HEK293 (cell line): ENCODE results near the gene ADCY4.

Experiments used
- CTCF ChIA-PET: fragments of 350-600 bp; formaldehyde crosslinking; extraction: SDS; loops from one replicate; lab custom pipeline; 2021; ENCODE audit warnings: antibody characterized with exemption; lab: Yijun Ruan, JAX
- POLR2A ChIA-PET: fragments of 300-600 bp; formaldehyde crosslinking; extraction: SDS; loops from one replicate; lab custom pipeline; 2020; ENCODE audit warnings: antibody characterized with exemption, inconsistent platforms; lab: Yijun Ruan, JAX
- H3K27ac ChIP-seq: fragments of 200-500 bp; sonication (Bioruptor generic); 2 replicates; pipeline ENCODE4 v1.5.1; 2014; ENCODE audit warnings: low read depth, low read length, control low read depth, inconsistent platforms; ENCODE audit errors: extremely low read depth
- H3K36me3 ChIP-seq, 2 experiments: fragments of 200-500 bp in 1 of 2; sonication (Bioruptor generic) in 1 of 2; 1 replicate in 1 of 2; 2 replicates in 1 of 2; pipeline ENCODE4 v1.5.1; 2014 to 2017; ENCODE audit warnings: inconsistent platforms in 2 of 2, low read length in 2 of 2; ENCODE audit not compliant: control insufficient read depth in 2 of 2, insufficient read depth in 1 of 2
- H3K4me1 ChIP-seq: fragments of 200-500 bp; sonication (Bioruptor generic); 2 replicates; pipeline ENCODE4 v1.5.1; 2014; ENCODE audit warnings: mild to moderate bottlenecking, low read length, inconsistent platforms; ENCODE audit not compliant: control insufficient read depth, insufficient read depth
- H3K4me3 ChIP-seq: 2 replicates; pipeline ENCODE4 v1.5.1; 2011; ENCODE audit warnings: low read depth, mild to moderate bottlenecking, control low read depth, low read length, moderate library complexity
- H3K9me3 ChIP-seq: fragments of 200-500 bp; sonication (Bioruptor generic); 2 replicates; pipeline ENCODE4 v1.5.1; 2014; ENCODE audit warnings: low read depth, low read length, inconsistent platforms; ENCODE audit not compliant: control insufficient read depth, insufficient read depth
- CTCF ChIP-seq: fragments of 450-650 bp; formaldehyde crosslinking; IDR thresholded peaks from 2 replicates; pipeline ENCODE4 v1.5.1; 2016; ENCODE audit warnings: missing biosample characterization, missing genetic modification characterization
- HOXC10 ChIP-seq: sonication (generic); formaldehyde crosslinking; IDR thresholded peaks from 2 replicates; pipeline ENCODE4 v1.8.1; 2023; ENCODE audit warnings: mild to moderate bottlenecking, missing genetic modification reagents
- KLF8 ChIP-seq: fragments of 450-650 bp; formaldehyde crosslinking; IDR thresholded peaks from 2 replicates; pipeline ENCODE4 v1.5.1; 2016; ENCODE audit warnings: missing biosample characterization, missing genetic modification characterization
- MZF1 ChIP-seq: fragments of 450-650 bp; formaldehyde crosslinking; IDR thresholded peaks from 2 replicates; pipeline ENCODE4 v1.5.1; 2017; ENCODE audit warnings: missing biosample characterization, missing genetic modification characterization, borderline replicate concordance
- PRDM1 ChIP-seq: fragments of 450-650 bp; formaldehyde crosslinking; IDR thresholded peaks from 2 replicates; pipeline ENCODE4; 2016; ENCODE audit warnings: missing biosample characterization, missing genetic modification characterization
- PRDM10 ChIP-seq: fragments of 450-650 bp; formaldehyde crosslinking; IDR thresholded peaks from 2 replicates; pipeline ENCODE4 v1.5.1; 2016; ENCODE audit warnings: missing biosample characterization, missing genetic modification characterization
- ZBTB10 ChIP-seq: fragments of 450-650 bp; formaldehyde crosslinking; IDR thresholded peaks from 2 replicates; pipeline ENCODE4 v1.5.1; 2016; ENCODE audit warnings: missing biosample characterization, missing genetic modification characterization
- ZBTB48 ChIP-seq: fragments of 450-650 bp; formaldehyde crosslinking; IDR thresholded peaks from 2 replicates; pipeline ENCODE4 v1.5.1; 2016; ENCODE audit warnings: missing biosample characterization, missing genetic modification characterization
- ZNF140 ChIP-seq: fragments of 450-650 bp; formaldehyde crosslinking; IDR thresholded peaks from 2 replicates; pipeline ENCODE4 v1.5.1; 2016; ENCODE audit warnings: missing biosample characterization, missing genetic modification characterization
- ZNF311 ChIP-seq: fragments of 450-650 bp; formaldehyde crosslinking; IDR thresholded peaks from 2 replicates; pipeline ENCODE4 v1.5.1; 2017; ENCODE audit warnings: missing biosample characterization, missing genetic modification characterization, borderline replicate concordance
- ZNF366 ChIP-seq: fragments of 450-650 bp; formaldehyde crosslinking; conservative IDR thresholded peaks from 2 replicates; pipeline ENCODE4 v1.5.1; 2016; ENCODE audit warnings: missing biosample characterization, missing genetic modification characterization
- ZNF394 ChIP-seq: fragments of 450-650 bp; formaldehyde crosslinking; IDR thresholded peaks from 2 replicates; pipeline ENCODE4 v1.5.1; 2016; ENCODE audit warnings: missing biosample characterization, missing genetic modification characterization, mild to moderate bottlenecking, moderate library complexity, borderline replicate concordance
- ZNF398 ChIP-seq: fragments of 450-650 bp; formaldehyde crosslinking; IDR thresholded peaks from 2 replicates; pipeline ENCODE4 v1.5.1; 2017; ENCODE audit warnings: missing biosample characterization, missing genetic modification characterization
- ZNF404 ChIP-seq: fragments of 450-650 bp; formaldehyde crosslinking; IDR thresholded peaks from 2 replicates; pipeline ENCODE4 v1.5.1; 2017; ENCODE audit warnings: missing biosample characterization, missing genetic modification characterization
- ZNF654 ChIP-seq: fragments of 450-650 bp; formaldehyde crosslinking; IDR thresholded peaks from 2 replicates; pipeline ENCODE4 v1.5.1; 2016; ENCODE audit warnings: low read depth, missing biosample characterization, missing genetic modification characterization
- ZNF692 ChIP-seq: fragments of 450-650 bp; formaldehyde crosslinking; IDR thresholded peaks from 2 replicates; pipeline ENCODE4 v1.5.1; 2016; ENCODE audit warnings: missing biosample characterization, missing genetic modification characterization
- ZNF747 ChIP-seq: fragments of 450-650 bp; formaldehyde crosslinking; IDR thresholded peaks from 2 replicates; pipeline ENCODE4 v1.5.1; 2016; ENCODE audit warnings: missing biosample characterization, missing genetic modification characterization

The ADCY4 gene

GRCh38 chr14:24297190-24297964, 37.5 kb downstream of the ADCY4 start:
- H3K27ac ChIP-seq = no peak overlapping the region
- peaks cover 20 to 44% of the 10 kb centered on the region in 2 experiments for H3K36me3 ChIP-seq
- TF ChIP-seq ZNF311 (no peak), ZNF366 (no peak), ZNF654 (peak; percentile 46), ZNF398 (tag by site-specific recombination) (peak; percentile 10; the same call in 1 of the 2 replicates), KLF8 (no peak), ZNF404 (tag by site-specific recombination) (no peak), CTCF (tag by site-specific recombination) (peak; percentile 77), PRDM10 (tag by site-specific recombination) (no peak), HOXC10 (CRISPR knock-in tag) (no peak), ZBTB48 (tag by site-specific recombination) (no peak), ZNF747 (no peak), MZF1 (tag by site-specific recombination) (no peak), ZNF692 (tag by site-specific recombination) (no peak), ZNF140 (tag by site-specific recombination) (no peak), ZBTB10 (tag by site-specific recombination) (no peak), ZNF394 (tag by site-specific recombination) (no peak), PRDM1 (tag by site-specific recombination) (peak; percentile 96)
- CTCF ChIA-PET = interaction anchor here (0.5 to 5.7 kb wide), 41 partner anchors 8 to 831 kb away, joined by 3 to 133 read pairs (median 4); partner anchors contain the start of genes ADCY4, CHMP4A, CIDEB and IPO4
- no peaks in the 10 kb centered on the region for H3K9me3 ChIP-seq
- POLR2A ChIA-PET = interaction anchor here (0.6 to 5.4 kb wide), 5 partner anchors 11 to 83 kb away, joined by 3 to 62 read pairs (median 5); partner anchors contain the start of genes CIDEB, RABGGTA and TINF2
- no peak overlapping the region for H3K4me3 ChIP-seq
- peaks cover 12% of the 10 kb centered on the region for H3K4me1 ChIP-seq
